HG02610 (cell line): Measurements from ENCODE around the gene OTP.
A peak's percentile ranks its signal among the peaks of the same experiment; 100 is the strongest.

Experiments
- ATAC-seq: cut with Tn5 transposase; IDR thresholded peaks from one replicate; pipeline ENCODE4 v1.9.1; 2021; ENCODE audit warnings: mild to moderate bottlenecking, moderate library complexity; ENCODE audit not compliant: unreplicated experiment

OTP gene

GRCh38 chr5:77640589-77641396, 2.3 kb upstream of the OTP start:
- no peak for ATAC-seq

- no peak for ATAC-seq
Observed at GRCh38 chr5:77638763-77639671, 504 bp upstream of the OTP start.

- no peak for ATAC-seq
Observed at GRCh38 chr5:77637170-77637997, 1.1 kb downstream of the OTP start.

GRCh38 chr5:77636641-77637169, 1.8 kb downstream of the OTP start:
- ATAC-seq: no peak

- no peak for ATAC-seq
Observed at GRCh38 chr5:77635917-77636640, 2.4 kb downstream of the OTP start.

GRCh38 chr5:77635067-77635916, 3.2 kb downstream of the OTP start:
- no peak for ATAC-seq

GRCh38 chr5:77633709-77634108, 4.8 kb downstream of the OTP start:
- ATAC-seq: no peak

- ATAC-seq: no peak
Observed at GRCh38 chr5:77633207-77633675, 5.3 kb downstream of the OTP start.

GRCh38 chr5:77632526-77633206, 5.8 kb downstream of the OTP start:
- ATAC-seq: no peak

- ATAC-seq: peak; percentile 74
Observed at GRCh38 chr5:77630114-77630680, 8.3 kb downstream of the OTP start.

GRCh38 chr5:77629509-77630113, 8.9 kb downstream of the OTP start:
- peak; percentile 5 for ATAC-seq

GRCh38 chr5:77628840-77629508, 9.5 kb downstream of the OTP start:
- no peak for ATAC-seq

GRCh38 chr5:77627869-77628674, 10.4 kb downstream of the OTP start:
- ATAC-seq: no peak

- ATAC-seq: no peak
Observed at GRCh38 chr5:77623203-77623740, 15.2 kb downstream of the OTP start.

GRCh38 chr5:77621440-77621839, 17.1 kb downstream of the OTP start:
- ATAC-seq: no peak

- no peak for ATAC-seq
Observed at GRCh38 chr5:77620405-77620804, 18.1 kb downstream of the OTP start.
